Osteocyte (in vitro differentiated cells): ENCODE measurements around the gene GARNL3. TPM values are rescaled to one million over a fixed set of nuclear protein-coding genes. Genes with fewer than 3 reads are reported as not detected.

Source experiments
- DNase-seq: peaks from one replicate; pipeline ENCODE4 v3.0.0; 2021; ENCODE audit warnings: mixed read lengths; ENCODE audit not compliant: unreplicated experiment; ENCODE audit errors: extremely low spot score
- H3K27ac Mint-ChIP-seq: one replicate; pipeline ENCODE4 v1.8.0; 2021; ENCODE audit warnings: mild to moderate bottlenecking, mixed read lengths; ENCODE audit not compliant: unreplicated experiment
- H3K27me3 Mint-ChIP-seq: one replicate; pipeline ENCODE4 v1.8.0; 2021; ENCODE audit warnings: mixed read lengths; ENCODE audit not compliant: unreplicated experiment
- H3K36me3 Mint-ChIP-seq: one replicate; pipeline ENCODE4 v1.8.0; 2021; ENCODE audit warnings: mixed read lengths; ENCODE audit not compliant: unreplicated experiment
- H3K4me1 Mint-ChIP-seq: one replicate; pipeline ENCODE4 v1.8.0; 2021; ENCODE audit warnings: mixed read lengths; ENCODE audit not compliant: unreplicated experiment
- H3K4me3 Mint-ChIP-seq: one replicate; pipeline ENCODE4 v1.8.0; 2021; ENCODE audit warnings: mild to moderate bottlenecking, moderate library complexity, mixed read lengths; ENCODE audit not compliant: unreplicated experiment
- H3K9me3 Mint-ChIP-seq: one replicate; pipeline ENCODE4 v1.8.0; 2021; ENCODE audit warnings: mixed read lengths; ENCODE audit not compliant: unreplicated experiment
- CTCF ChIP-seq: fragments of 200-600 bp; sonication (generic); IDR thresholded peaks from 2 replicates; pipeline ENCODE4 v1.5.0; 2021; ENCODE audit warnings: antibody characterized with exemption, mild to moderate bottlenecking, moderate library complexity
- total RNA-seq: library from RNA; stranded (reverse); gene quantifications from 2 replicates; pipeline ENCODE4 v1.2.1, GENCODE V29; 2021

Gene GARNL3
- total RNA-seq, 1 donor from 2014 or later, result 6.0 TPM

- no peak overlapping the region for H3K27ac Mint-ChIP-seq
- DNase-seq, result no peak
- TF ChIP-seq CTCF, result no peak
- H3K27me3 Mint-ChIP-seq, result no peaks in the 10 kb centered on the region
- H3K4me3 Mint-ChIP-seq, result no peak overlapping the region
- peaks cover 17% of the 10 kb centered on the region for H3K4me1 Mint-ChIP-seq
- no peaks in the 10 kb centered on the region for H3K36me3 Mint-ChIP-seq
- no peaks in the 10 kb centered on the region for H3K9me3 Mint-ChIP-seq
Measured at GRCh38 chr9:127307802-127308201, 43.2 kb downstream of the GARNL3 start.

GRCh38 chr9:127308652-127309434 lies 44.3 kb downstream of the GARNL3 start:
- no peak for TF ChIP-seq CTCF
- H3K27ac Mint-ChIP-seq, result no peak overlapping the region
- no peak overlapping the region for H3K4me3 Mint-ChIP-seq
- H3K9me3 Mint-ChIP-seq, result no peaks in the 10 kb centered on the region
- peaks cover 17% of the 10 kb centered on the region for H3K4me1 Mint-ChIP-seq
- peaks cover 2% of the 10 kb centered on the region for H3K36me3 Mint-ChIP-seq
- H3K27me3 Mint-ChIP-seq, result no peaks in the 10 kb centered on the region
- DNase-seq, result no peak

GRCh38 chr9:127309715-127310114 lies 45.1 kb downstream of the GARNL3 start:
- DNase-seq, result no peak
- Mint-ChIP-seq H3K27ac (no peak overlapping the region), H3K27me3 (no peaks in the 10 kb centered on the region), H3K9me3 (no peaks in the 10 kb centered on the region), H3K4me1 (peaks cover 17% of the 10 kb centered on the region), H3K4me3 (no peak overlapping the region), H3K36me3 (peaks cover 4% of the 10 kb centered on the region)
- TF ChIP-seq CTCF, result no peak

GRCh38 chr9:127311239-127311741 lies 46.7 kb downstream of the GARNL3 start:
- DNase-seq, result no peak
- Mint-ChIP-seq H3K36me3 (peaks cover 7% of the 10 kb centered on the region), H3K27ac (peak overlapping the region; percentile 88), H3K4me1 (peaks cover 17% of the 10 kb centered on the region), H3K4me3 (no peak overlapping the region), H3K27me3 (no peaks in the 10 kb centered on the region), H3K9me3 (no peaks in the 10 kb centered on the region)
- peak; percentile 67 for TF ChIP-seq CTCF

- Mint-ChIP-seq H3K4me3 (no peak overlapping the region), H3K27ac (no peak overlapping the region)
Measured at GRCh38 chr9:127313042-127313560, 48.5 kb downstream of the GARNL3 start.

More at GRCh38 chr9:127313042-127313560, 48.5 kb downstream of the GARNL3 start:
- no peak for DNase-seq
- H3K9me3 Mint-ChIP-seq, result no peaks in the 10 kb centered on the region
- no peak for TF ChIP-seq CTCF
- peaks cover 21% of the 10 kb centered on the region for H3K4me1 Mint-ChIP-seq
- H3K27me3 Mint-ChIP-seq, result no peaks in the 10 kb centered on the region
- peaks cover 9% of the 10 kb centered on the region for H3K36me3 Mint-ChIP-seq
